GM18867 (cell line): ENCODE data around the gene SMAP2.

Source experiments
- ATAC-seq: cut with Tn5 transposase; IDR thresholded peaks from one replicate; pipeline ENCODE4 v1.9.1; 2021; ENCODE audit warnings: mild to moderate bottlenecking, moderate library complexity; ENCODE audit not compliant: unreplicated experiment

SMAP2 gene

DNA sequence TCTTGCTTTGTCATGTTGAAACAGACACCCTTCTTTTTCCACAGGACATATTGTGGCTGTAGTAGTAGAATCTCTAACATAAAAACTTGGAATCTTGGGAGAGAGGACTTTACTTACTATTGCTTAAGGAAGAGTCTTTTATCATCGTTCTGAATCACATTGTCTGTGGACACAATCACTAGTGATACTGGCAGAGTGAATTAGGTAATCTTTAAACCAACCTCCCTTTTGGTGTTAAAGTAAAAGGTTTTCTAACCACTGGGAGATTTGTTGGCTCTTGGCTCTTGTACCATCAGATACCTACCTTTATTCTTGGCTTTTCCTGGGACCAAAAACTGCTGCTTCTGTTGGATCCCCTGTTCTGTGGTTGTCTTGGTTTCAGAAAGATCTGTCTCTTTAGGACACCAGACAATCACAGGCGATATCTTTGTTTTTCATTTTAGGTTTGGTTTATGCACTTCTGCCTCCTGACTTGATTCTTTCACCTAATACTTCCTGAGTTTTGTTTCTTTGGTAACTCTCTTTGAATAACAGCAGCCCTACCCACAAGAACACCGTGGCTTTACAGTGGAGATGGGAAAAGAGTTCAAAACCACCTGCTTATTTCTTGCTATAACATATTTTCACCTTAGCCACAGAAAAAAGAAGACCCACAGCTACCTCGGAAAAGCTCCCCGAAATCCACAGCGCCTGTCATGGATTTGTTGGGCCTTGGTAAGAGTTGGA is 40.2 kb downstream of the SMAP2 start:
- no peak for ATAC-seq

GRCh38 chr1:40414331-40414730 is 40.8 kb downstream of the SMAP2 start:
- no peak for ATAC-seq

GRCh38 chr1:40416709-40417108 is 43.2 kb downstream of the SMAP2 start:
- ATAC-seq, result no peak

GRCh38 chr1:40421431-40422384 is 48.2 kb downstream of the SMAP2 start:
- ATAC-seq, result no peak

GRCh38 chr1:40422630-40423263 is 49.2 kb downstream of the SMAP2 start:
- no peak for ATAC-seq

- ATAC-seq, result no peak
Observed at GRCh38 chr1:40423264-40423642, 49.7 kb downstream of the SMAP2 start.

- no peak for ATAC-seq
Observed at GRCh38 chr1:40423951-40424618, 50.6 kb downstream of the SMAP2 start.

GRCh38 chr1:40425198-40425597 is 51.7 kb downstream of the SMAP2 start:
- no peak for ATAC-seq

- no peak for ATAC-seq
Observed at GRCh38 chr1:40431385-40431784, 57.9 kb downstream of the SMAP2 start.

DNA sequence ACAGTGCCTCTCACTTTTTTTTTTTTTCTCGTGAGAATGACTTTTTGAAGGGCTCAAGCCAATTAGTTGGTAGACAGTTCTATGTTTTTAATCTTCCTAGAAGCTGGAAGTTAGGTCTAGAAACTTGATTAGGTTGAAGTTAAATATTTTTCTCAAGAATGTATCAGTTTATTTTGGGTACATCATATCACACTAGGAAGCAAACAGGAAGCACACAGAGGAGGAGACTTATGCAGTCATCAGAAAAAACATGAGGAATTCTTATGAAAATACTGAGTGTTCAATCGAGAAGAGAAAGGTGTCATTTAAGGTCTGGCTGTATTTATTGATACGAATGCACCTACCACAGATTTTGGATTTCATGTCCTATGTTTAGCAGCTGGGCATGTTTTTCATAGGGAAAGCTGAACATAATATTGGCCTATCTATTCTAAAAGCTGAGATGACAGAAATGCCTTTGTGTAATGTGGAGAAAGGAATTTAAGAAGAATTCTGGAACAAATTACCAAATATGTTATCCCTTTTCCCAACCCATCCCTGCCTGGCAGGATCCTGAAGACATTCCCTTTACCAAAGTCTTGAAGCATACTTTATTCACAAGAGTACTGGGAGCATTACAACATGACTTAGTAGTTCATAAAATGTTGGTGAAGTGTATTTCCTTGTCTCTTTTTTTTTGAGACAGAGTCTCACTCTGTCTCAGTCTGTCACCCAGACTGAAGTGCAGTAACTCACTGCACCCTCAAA is 59.3 kb downstream of the SMAP2 start:
- ATAC-seq, result no peak

DNA sequence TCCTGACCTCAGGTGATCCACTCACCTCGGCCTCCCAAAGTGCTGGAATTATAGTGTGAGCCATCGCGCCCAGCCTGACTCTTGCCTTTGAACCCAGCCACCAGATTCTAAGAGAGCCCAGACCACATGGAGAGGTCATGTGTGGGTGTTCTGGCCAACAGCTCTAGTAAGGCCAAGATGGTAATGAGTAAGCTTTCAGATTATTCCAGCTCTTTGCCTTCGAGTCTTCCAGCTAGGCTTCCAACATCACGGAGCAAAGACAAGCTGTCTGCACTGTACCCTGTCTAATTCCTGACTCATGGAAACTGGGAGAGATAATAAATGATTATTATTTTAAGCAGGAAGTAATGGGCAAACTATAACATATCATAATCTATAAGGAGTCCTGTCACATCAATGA is 61.9 kb downstream of the SMAP2 start:
- ATAC-seq, result no peak

DNA sequence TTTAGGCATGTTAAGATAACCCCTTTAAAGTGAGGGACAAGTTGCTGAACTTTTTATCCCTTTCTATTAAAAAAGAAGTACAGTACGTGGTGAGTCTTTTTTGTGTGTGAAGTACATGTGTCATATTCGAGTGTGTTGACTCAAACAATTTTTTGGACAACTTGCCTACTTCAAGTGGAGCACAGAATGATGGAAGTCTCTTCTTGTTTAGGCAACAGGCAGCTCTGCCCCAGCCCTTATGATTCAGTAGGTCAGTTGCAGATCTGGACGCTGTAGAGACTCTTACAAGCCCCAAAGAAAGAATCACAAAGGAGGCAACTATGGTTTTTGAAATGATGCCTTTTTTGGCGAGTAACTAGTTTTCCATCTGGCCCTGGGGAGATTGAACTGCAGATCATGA is 62.3 kb downstream of the SMAP2 start:
- ATAC-seq, result no peak

DNA sequence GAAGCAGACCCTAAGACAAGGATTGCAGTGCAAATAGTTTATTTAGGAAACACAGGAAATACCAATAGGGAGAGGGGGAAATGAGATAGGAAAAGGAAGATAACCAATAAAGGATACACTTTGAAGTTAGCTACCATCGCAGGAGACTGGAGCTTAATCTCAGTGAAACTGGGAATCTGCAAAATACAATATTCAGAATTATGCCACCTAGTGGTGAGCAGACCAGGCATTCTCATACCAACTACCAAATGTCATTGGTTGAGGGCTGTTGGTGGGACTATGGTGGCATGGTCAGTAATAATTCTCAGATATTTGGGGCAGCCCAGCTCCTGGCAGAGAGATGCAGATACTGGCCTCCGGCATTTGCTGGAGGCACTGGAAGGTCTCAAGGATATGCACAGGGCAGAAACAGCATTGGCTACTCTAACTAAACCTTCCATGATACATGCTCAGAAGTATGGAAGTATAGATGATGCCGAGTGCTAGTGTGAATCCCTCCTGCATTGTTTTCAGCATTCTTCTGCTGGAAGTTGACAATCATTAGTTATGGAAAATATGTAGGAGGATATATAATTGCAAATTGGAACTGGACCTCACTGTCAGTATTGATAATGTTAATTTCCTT is 65.0 kb downstream of the SMAP2 start:
- no peak for ATAC-seq

GRCh38 chr1:40439247-40439646 is 65.7 kb downstream of the SMAP2 start:
- ATAC-seq, result no peak

GRCh38 chr1:40449684-40450494 is 76.4 kb downstream of the SMAP2 start, which contains the start of gene ZFP69B:
Gene ZFP69B, plus strand, starts transcription at chr1:40450476. Its CDS starts 486 bp downstream, at chr1:40450962.
- peak; percentile 90 for ATAC-seq

DNA sequence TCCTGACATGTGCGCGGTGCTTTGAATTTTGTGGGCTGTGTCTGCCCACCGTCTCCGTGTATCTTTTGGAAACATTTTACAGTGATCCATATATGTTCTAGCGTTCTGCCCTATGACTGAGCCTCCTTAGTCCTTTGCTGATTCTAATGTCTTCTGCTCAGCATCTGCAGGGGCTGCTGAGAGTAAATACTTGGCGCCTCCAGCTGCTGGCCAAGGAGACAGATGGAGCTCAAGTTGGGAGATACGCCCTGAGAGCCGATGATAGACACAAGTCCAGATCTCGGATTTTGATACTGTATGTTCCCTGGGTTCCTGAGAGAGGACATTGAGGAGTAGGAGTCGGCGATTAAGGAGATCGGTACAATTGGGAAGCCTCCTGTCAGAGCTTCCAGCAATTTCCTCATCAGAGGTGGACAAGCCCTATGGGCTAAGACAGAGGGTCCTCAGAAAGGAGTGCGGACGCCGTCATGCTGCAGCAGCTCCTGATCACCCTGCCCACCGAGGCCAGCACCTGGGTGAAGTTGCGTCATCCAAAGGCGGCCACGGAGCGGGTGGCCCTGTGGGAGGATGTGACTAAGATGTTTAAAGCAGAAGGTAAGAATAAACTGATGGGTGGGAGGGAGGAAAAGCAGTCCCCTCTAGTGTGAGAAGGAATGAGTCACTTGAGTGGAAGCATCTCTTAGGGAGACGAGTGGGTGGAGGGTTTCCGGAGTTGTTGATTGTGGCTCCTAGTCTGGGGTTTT is 77.1 kb downstream of the SMAP2 start:
- ATAC-seq, result peak; percentile 14

- no peak for ATAC-seq
Observed at GRCh38 chr1:40451238-40451585, 77.7 kb downstream of the SMAP2 start.

DNA sequence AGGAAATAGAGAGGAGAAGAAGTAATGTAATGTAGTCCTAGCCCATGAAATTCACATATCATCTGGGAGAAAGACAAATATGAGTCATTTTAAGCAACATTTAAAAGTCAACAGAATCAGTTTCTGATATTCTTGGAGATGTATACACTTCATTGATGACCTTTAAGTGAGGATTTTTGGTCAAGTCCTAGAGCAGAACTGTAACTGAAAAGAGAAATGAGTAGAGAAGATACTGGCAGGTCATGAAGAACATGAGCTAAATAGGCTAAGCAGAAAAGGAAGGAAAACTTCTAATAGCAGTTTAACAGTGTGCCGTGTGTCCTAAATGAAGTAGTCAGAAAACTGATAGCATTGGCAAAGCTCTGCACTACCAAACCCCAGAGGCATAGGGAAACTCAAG is 81.3 kb downstream of the SMAP2 start:
- no peak for ATAC-seq
